GM12892 (cell line): ENCODE results near the gene RNU6-9.

Experiments
- POLR2A ChIP-seq: IDR thresholded peaks from 2 replicates; pipeline ENCODE4 v1.6.1; 2011; ENCODE audit warnings: low read depth, low read length, control low read depth
- POLR2AphosphoS5 ChIP-seq: IDR thresholded peaks from 2 replicates; pipeline ENCODE4 v1.6.1; 2011; ENCODE audit warnings: low read depth, low read length, control low read depth

DNA sequence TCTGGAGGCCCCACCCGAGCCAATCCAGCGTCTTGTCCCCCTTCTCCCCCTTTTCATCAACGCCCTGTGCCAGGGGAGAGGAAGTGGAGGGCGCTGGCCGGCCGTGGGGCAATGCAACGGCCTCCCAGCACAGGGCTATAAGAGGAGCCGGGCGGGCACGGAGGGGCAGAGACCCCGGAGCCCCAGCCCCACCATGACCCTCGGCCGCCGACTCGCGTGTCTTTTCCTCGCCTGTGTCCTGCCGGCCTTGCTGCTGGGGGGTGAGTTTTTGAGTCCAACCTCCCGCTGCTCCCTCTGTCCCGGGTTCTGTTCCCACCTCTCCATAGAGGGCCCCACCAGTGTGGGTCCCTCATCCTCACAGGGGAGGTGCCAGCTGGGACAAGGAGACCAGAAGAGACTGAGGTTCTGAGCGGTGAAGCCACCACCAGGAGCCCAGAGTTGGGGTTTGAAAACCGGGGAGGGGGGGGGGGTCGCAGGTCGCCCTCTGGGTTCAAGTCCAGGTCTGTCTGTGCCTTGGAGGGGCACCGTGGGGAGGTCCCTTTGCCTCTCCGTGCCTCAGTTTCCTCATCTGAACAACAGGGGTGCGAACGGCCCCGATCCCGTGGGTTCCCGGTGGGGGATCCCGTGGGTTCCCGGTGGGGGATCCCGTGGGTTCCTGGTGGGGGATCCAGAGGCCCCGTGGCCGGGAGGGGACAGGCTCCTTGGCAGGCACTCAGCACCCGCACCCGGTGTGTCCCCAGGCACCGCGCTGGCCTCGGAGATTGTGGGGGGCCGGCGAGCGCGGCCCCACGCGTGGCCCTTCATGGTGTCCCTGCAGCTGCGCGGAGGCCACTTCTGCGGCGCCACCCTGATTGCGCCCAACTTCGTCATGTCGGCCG is 40.9 kb upstream of the RNU6-9 start, which contains the start of gene ELANE:
- TF ChIP-seq POLR2A: no peak
- no peak for TF ChIP-seq POLR2AphosphoS5
